BJ (cell line): Measurements from ENCODE around the gene GFPT2. TPM values are rescaled to one million over a fixed set of nuclear protein-coding genes. Genes with fewer than 3 reads are reported as not detected.

Experiments
- CTCF ChIA-PET: fragments of 350-600 bp; formaldehyde crosslinking; extraction: SDS; loops from one replicate; lab custom pipeline; 2021; ENCODE audit warnings: antibody characterized with exemption, inconsistent platforms; lab: Yijun Ruan, JAX
- POLR2A ChIA-PET: fragments of 300-600 bp; sonication (Branson Sonifier 250); formaldehyde crosslinking; extraction: SDS; loops from one replicate; lab custom pipeline; 2021; ENCODE audit warnings: antibody characterized with exemption; lab: Charles Lee
- DNase-seq: peaks from one replicate; pipeline ENCODE4 v3.0.0-alpha.2; 2011; ENCODE audit warnings: low read depth
- H3K27me3 ChIP-seq: 2 replicates; pipeline ENCODE4 v1.6.0; 2011; ENCODE audit warnings: low read length; ENCODE audit not compliant: control insufficient read depth, insufficient read depth
- H3K36me3 ChIP-seq: 2 replicates; pipeline ENCODE4 v1.5.1; 2011; ENCODE audit warnings: low read length; ENCODE audit not compliant: control insufficient read depth, insufficient read depth
- H3K4me3 ChIP-seq: 2 replicates; pipeline ENCODE4 v1.5.1; 2011; ENCODE audit warnings: low read depth, mild to moderate bottlenecking, control low read depth, low read length
- CTCF ChIP-seq: IDR thresholded peaks from 2 replicates; pipeline ENCODE4 v1.5.1; 2011; ENCODE audit warnings: low read depth, mild to moderate bottlenecking, control low read depth, inconsistent platforms, low read length, moderate library complexity; ENCODE audit not compliant: insufficient read depth
- polyA plus RNA-seq: library from polyadenylated mRNA; depleted of rRNA; stranded (reverse); fragments of >200 nt; gene quantifications from 2 replicates; pipeline ENCODE4 v1.2.3, GENCODE V29; 2011

GFPT2 gene
- polyA plus RNA-seq, 1 experiment: 6.1 TPM

GRCh38 chr5:180399401-180400215, 46.5 kb upstream of the GFPT2 start:
- DNase-seq: no peak
- TF ChIP-seq CTCF: no peak
- ChIA-PET CTCF (no interaction called here), POLR2A (no interaction called here)
- no peaks in the 10 kb centered on the region for H3K36me3 ChIP-seq
- H3K4me3 ChIP-seq: no peak overlapping the region
- no peaks in the 10 kb centered on the region for H3K27me3 ChIP-seq

DNA sequence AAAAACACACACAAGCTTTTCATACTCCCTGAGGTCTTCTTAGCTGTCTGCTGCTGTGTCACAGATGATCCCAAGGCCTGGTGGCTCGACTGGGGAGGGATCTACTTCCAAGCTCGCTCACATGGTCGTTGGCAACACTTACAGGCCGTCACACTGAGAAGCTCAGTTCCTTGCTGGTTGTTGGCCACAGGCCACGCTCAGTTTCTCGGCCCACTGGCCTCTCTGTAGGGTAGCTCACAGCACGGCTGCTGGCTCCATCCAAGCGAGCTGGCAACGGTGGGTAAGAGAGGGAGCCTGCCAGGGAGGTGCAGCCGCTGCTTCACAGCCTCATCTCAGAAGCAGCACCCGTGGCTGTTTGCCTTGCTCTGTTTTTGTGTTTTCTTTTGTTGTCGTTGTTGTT, 43.8 kb upstream of the GFPT2 start:
- no peak overlapping the region for H3K4me3 ChIP-seq
- DNase-seq: no peak
- no peak for TF ChIP-seq CTCF
- POLR2A ChIA-PET: no interaction called here
- no peaks in the 10 kb centered on the region for H3K27me3 ChIP-seq
- no peaks in the 10 kb centered on the region for H3K36me3 ChIP-seq
- CTCF ChIA-PET: no interaction called here

DNA sequence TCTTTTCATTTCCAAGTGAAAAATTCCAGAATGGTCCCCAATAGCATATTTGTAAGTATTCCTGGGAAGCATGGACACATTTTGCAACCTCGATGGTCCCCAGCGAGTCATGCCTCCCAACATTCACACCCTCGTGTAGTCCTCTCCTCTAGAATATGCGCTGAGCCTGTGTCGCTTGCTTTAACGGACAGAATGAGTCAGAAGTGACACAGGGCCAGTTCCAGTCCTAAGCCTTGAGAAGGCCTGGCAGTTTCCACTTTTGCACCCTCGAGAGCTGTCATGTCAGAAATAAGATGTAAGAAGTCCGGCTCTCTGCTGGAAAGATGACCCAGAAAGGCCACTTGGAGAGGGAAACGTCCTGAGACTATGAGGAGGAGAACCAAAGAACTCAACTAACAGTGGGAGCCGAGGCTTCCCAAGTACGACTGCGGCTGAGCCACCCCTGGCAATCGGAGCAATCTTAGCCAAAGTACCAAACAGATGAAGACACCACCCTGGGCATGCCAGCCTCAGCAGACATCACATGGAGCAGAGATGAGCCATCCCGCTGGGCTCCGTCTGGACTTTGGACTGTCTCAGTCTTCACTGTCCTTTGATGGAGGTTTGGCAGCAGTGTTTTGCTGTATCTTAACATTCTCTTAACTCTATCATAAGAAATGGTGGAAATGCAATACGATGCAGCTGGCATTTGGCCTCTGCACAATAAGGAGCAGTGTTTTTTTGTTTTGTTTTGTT, 42.6 kb upstream of the GFPT2 start:
- Histone ChIP-seq H3K36me3 (no peaks in the 10 kb centered on the region), H3K4me3 (no peak overlapping the region), H3K27me3 (no peaks in the 10 kb centered on the region)
- no peak for DNase-seq
- TF ChIP-seq CTCF: no peak
- CTCF ChIA-PET: no interaction called here
- POLR2A ChIA-PET: no interaction called here

DNA sequence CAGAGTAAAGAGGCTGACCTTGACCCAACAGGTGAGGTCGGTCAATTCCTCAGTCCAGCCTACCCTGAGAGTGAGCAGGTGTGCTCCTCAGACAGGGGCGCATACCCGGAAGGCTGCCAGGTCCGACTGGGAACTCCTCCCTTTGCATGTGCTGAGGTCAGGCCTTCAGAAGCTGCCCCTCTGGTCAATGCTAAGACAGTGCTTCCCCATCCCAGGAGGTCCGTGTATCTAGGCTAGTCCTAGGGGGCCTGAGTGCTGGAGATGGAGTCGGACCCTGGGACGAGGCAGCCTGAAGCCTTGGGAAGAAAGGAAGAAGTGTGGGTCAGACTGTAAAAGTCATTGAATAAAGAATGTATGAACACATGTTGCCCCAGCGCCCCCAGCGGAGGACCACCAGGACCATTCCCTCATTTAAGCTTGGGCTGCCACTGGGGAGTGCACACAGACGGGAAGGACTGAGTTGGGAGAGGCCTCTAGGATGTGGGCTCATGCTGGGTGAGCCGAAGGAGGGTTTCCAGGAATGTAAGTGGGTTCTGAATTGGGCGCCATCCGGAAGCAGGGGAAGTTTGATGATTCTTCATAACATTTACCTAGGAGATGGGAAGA, 41.0 kb upstream of the GFPT2 start:
- ChIA-PET CTCF (interaction anchor here (1.0 kb wide), 1 partner anchor 79 kb away, joined by 3 read pairs; no protein-coding TSS in a partner anchor), POLR2A (no interaction called here)
- no peak overlapping the region for H3K4me3 ChIP-seq
- H3K27me3 ChIP-seq: no peaks in the 10 kb centered on the region
- no peak for DNase-seq
- TF ChIP-seq CTCF: no peak
- no peaks in the 10 kb centered on the region for H3K36me3 ChIP-seq

DNA sequence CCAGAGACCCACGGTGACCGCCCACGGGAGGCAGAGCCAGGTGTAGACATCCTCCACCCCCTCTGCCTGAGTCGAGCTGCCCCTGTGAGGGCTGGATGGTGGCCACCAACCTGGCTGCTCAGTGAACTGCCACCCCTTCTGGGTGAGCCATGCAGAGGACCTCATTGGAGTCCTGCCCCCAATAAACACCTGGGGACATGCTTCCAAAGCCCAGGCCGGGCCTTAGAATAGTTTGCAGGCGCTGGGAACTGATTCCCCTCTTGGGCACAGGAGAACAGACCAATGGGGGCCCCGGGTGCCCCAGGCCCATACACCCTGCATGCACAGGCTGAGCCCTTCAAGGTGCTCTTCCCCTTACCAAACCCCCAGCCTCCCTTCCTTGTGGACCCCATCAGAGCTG, 38.1 kb upstream of the GFPT2 start:
- CTCF ChIA-PET: no interaction called here
- Histone ChIP-seq H3K27me3 (no peaks in the 10 kb centered on the region), H3K36me3 (no peaks in the 10 kb centered on the region), H3K4me3 (no peak overlapping the region)
- POLR2A ChIA-PET: no interaction called here
- DNase-seq: no peak
- no peak for TF ChIP-seq CTCF
